Measurements from ENCODE around the gene LRRC36.

The LRRC36 gene

GRCh38 chr16:67384778-67385510 is 58.3 kb downstream of the LRRC36 start:
- TF ChIP-seq CTCF (IDR thresholded peaks at IDR 0.05; ENCODE audit: borderline replicate concordance, insufficient read depth, low read depth, low read length), result no peak
- no peak overlapping the region for H3K4me3 ChIP-seq (ENCODE audit: low read depth, low read length)

GRCh38 chr16:67386861-67387455 is 60.3 kb downstream of the LRRC36 start:
- TF ChIP-seq CTCF (IDR thresholded peaks at IDR 0.05; ENCODE audit: borderline replicate concordance, insufficient read depth, low read depth, low read length), result no peak
- H3K4me3 ChIP-seq (ENCODE audit: low read depth, low read length), result no peak overlapping the region

- TF ChIP-seq CTCF (IDR thresholded peaks at IDR 0.05; ENCODE audit: borderline replicate concordance, insufficient read depth, low read depth, low read length), result no peak
- H3K4me3 ChIP-seq (ENCODE audit: low read depth, low read length), result no peak overlapping the region
These were observed 61.0 kb downstream of the LRRC36 start for GRCh38 chr16:67387479-67388079.

GRCh38 chr16:67388191-67388590 is 61.6 kb downstream of the LRRC36 start:
- TF ChIP-seq CTCF (IDR thresholded peaks at IDR 0.05; ENCODE audit: borderline replicate concordance, insufficient read depth, low read depth, low read length), result no peak
- no peak overlapping the region for H3K4me3 ChIP-seq (ENCODE audit: low read depth, low read length)

GRCh38 chr16:67388591-67388990 is 62.0 kb downstream of the LRRC36 start:
- H3K4me3 ChIP-seq (ENCODE audit: low read depth, low read length), result no peak overlapping the region
- no peak for TF ChIP-seq CTCF (IDR thresholded peaks at IDR 0.05; ENCODE audit: borderline replicate concordance, insufficient read depth, low read depth, low read length)

- H3K4me3 ChIP-seq (ENCODE audit: low read depth, low read length), result no peak overlapping the region
These were observed 63.5 kb downstream of the LRRC36 start for GRCh38 chr16:67389911-67390815.

More at GRCh38 chr16:67389911-67390815, 63.5 kb downstream of the LRRC36 start:
- no peak for TF ChIP-seq CTCF (IDR thresholded peaks at IDR 0.05; ENCODE audit: borderline replicate concordance, insufficient read depth, low read depth, low read length)

Measured in GM12875 (cell line).